Left renal cortex interstitium (tissue), 4 donors: ENCODE data around the gene TMEM175. TPM values are rescaled to one million over a fixed set of nuclear protein-coding genes. Genes with fewer than 3 reads are reported as not detected.

Experiments
- DNase-seq, 4 donors: peaks; one replicate each; pipeline ENCODE4 v3.0.0-alpha.2; 2013; ENCODE audit warnings: low read depth in 4 of 4, low spot score in 2 of 4, missing footprints in 1 of 4
- polyA plus RNA-seq, 4 donors: library from polyadenylated mRNA; unstranded; fragments of 120-200 nt; gene quantifications; one replicate each; pipeline ENCODE4 v1.2.1, GENCODE V29; 2013; ENCODE audit not compliant: insufficient read length in 4 of 4

TMEM175 gene
- polyA plus RNA-seq, 4 donors: 23.1 to 32.3 (median 27.3) TPM

DNA sequence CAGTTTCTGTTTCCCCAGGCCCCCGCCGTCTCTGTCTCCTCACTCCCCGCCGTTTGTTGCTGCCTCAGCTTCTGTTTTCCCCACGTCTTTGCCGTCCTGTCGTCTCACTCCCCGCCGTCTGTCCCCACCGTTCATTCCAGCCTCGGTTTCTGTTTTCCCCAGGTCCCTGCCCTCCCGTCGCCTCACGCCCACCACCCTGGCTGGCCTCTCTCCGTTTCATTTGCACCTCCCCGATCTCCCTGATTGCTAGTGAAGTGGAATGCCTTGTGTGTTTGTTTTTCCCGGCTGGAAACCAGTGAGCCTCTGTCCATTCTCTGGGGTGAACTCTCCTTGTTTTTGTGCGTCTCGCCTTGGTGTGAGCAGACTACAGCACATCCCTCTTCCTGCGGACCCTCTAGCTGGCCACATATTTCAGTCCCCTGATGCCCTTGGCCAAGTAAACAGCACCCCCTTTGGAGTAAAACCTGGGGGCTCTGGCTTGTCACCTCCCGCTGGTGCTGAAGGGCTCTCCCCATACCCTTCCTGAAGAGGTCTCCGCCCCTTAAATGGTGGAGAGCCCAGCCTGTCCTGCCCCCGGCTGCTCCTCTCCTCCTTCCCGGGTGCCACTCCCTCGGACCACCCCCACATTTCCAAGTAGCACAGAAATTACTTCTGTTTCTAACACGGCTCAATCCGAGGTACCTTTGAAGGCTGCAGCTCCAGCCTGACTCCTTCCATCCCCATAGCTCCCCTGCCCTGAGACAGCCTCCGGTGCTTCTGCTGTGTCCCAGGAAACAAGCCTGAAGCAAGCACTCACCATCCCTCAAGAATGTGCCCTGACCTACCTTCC lies 13.2 kb downstream of the TMEM175 start:
- DNase-seq: no peak

DNA sequence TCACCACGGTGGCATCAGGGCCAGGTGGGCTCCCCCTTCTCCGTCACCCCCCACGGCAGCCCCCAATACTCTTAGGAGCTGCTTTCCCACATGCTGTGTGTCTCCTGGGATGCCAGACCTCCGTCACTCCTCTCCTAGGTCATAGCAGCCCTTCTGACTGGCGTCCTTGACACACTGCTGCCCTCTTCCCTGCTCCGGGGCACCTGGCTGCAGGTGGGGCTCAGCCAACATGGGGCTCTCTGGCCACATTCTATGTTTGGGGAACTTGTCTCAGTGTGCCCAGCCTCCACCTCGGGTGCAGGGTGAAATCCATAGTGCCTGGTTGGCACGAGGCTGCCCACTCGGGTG lies 13.8 kb downstream of the TMEM175 start:
- DNase-seq: no peak

DNA sequence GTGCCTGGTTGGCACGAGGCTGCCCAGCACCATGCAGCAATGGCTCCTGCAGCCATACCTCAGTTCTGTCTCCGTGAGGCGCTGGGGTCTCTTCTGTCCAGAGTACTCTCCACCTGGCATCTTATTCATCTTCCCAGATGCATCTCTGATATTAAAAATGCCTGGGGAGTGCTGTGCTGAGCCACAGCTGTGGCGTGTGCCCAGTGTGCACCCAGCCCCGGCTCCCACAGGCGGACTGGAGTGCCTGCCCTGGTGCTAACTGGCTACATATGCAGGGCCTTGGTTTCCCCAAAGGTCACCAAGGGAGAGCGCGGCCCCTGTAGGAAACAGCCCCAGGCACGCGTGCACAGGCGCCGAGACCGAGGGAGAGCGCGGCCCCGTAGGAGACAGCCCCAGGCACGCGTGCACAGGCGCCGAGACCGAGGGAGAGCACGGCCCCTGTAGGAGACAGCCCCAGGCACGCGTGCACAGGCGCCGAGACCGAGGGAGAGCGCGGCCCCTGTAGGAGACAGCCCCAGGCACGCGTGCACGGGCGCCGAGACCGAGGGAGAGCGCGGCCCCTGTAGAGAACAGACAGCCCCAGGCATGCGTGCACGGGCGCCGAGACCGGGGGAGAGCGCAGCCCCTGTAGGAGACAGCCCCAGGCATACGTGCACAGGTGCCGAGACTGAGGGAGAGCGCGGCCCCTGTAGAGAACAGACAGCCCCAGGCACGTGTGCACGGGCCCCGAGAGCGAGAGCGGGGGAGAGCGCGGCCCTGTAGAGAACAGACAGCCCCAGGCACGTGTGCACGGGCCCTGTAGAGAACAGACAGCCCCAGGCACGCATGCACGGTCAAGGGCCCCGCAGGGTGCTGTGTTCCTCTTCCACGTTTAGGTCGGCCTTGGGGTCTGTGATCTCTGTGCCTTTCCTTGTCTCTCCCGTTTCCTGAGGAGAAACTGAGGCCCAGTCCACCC lies 14.5 kb downstream of the TMEM175 start:
- no peak for DNase-seq

DNA sequence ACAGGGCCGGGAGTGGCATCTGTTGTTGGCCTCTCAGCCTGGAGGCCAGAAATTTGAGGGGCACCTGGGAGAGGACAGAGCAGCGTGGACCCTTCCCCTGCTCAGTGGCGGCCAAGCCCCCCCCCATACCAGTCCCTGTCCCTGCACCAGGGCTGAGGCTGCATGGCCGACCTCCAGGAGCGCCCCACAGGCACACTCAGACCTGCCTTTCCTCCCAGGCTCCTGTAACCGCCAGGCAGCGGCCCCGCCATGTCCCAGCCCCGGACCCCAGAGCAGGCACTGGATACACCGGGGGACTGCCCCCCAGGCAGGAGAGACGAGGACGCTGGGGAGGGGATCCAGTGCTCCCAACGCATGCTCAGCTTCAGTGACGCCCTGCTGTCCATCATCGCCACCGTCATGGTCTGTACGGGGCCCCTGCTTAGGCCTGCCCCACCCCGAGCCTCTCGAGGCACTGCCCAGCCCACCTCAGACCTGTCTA lies 15.3 kb downstream of the TMEM175 start:
- DNase-seq: no peak

DNA sequence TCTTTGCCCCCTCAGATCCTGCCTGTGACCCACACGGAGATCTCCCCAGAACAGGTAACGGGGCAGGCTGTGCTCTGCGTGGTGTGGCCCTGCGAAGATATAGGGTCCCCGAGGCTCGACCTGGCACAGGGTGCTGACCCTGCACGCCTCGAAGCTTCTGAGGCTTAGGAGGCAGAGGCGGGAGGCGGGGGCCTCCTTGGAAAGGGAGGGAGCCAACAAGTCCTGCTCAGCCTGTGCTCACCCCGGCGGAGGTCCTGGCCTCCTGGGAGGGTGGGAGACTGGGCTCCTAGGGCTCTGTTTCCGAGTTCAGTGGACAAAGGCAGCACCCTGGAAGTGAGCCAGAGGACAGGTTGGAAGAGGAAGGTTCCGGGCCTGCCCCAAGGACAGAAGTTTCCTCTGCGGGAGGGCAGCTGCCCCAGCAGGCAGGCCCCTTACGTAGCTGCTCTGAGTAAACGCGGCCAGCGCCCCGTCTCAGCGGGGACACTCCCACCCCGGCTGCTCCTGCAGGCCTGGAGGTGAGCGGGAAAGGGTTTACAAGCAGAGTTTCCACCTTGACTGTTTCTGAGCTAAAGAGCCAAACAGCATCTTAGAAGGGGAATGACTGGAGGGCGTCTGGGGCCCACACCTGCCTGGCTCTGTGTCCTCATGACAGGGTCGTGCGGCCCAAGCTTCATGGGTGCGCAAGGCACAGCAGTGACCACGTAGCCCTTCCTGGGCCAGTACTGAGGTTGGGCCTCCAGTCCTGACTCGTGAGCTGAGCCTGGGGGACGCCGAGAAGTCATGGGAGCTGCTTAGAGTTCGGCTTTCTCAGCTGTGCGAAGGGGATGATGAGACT lies 16.1 kb downstream of the TMEM175 start:
- DNase-seq: no peak

DNA sequence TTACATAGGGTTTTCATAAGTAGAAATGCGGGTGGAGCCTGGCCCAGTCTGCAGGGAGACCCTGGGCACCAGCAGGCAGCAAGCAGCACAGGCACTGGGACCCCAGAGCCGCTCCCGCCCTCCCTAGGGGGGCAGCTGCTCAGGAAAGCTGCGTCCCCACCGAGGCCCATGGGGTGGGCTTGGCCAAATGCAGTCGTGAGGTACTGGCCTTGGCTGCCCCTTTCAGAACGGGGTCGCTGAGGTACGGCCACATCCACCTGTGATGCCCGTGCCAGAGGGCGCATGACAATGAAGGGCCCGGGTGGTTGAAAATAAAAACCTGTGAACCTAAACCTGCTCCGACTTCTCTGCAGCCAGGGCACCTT lies 16.7 kb downstream of the TMEM175 start:
- no peak for DNase-seq

DNA sequence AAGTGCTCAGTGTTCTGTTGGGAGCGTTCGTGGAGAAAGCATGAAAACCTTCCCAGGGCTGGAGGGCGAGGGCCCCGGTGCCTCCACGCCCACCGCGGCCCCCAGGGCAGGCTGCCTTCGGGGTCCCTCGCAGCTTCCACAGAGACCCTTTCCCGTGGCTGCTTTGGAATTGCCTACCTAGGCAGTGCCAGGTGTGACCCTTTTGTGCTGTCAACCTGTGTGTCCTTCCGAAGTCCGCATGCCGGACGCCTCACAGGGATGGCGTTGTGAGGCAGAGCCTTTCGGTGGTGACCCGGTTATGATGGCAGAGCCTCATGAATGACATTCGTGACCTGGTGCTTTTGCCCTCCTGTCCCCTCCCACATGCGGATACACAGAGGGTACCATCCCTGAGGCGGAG lies 17.4 kb downstream of the TMEM175 start:
- DNase-seq: no peak

DNA sequence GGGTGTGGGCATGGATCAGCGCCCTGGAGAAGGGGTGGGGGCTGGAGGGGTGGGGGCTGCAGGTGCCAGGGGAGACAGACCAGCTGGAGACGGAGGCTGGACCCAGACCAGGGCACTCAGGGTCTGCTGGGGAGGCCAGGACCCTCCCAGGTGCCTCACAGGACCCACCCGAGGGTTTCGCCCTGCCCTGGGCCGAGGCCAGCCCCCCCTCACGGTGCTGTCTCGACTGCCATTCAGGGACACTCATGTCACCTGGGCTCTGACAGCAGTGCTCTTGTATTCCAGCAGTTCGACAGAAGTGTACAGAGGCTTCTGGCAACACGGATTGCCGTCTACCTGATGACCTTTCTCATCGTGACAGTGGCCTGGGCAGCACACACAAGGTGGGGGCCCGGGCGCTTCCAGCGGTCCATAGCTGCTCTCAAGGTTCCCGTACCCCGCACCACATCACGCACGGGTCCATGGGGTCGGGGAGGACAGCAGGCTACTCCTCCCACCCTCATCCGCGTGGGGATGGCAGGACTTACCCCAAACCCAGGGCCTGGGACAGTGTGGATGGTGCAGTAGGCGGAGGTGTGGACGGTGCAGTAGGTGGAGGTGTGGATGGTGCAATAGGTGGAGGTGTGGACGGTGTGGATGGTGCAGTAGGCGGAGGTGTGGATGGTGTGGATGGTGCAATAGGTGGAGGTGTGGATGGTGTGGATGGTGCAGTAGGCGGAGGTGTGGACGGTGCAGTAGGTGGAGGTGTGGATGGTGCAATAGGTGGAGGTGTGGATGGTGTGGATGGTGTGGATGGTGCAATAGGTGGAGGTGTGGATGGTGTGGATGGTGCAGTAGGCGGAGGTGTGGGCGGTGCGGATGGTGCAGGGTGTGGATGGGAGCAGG lies 18.1 kb downstream of the TMEM175 start:
- no peak for DNase-seq

DNA sequence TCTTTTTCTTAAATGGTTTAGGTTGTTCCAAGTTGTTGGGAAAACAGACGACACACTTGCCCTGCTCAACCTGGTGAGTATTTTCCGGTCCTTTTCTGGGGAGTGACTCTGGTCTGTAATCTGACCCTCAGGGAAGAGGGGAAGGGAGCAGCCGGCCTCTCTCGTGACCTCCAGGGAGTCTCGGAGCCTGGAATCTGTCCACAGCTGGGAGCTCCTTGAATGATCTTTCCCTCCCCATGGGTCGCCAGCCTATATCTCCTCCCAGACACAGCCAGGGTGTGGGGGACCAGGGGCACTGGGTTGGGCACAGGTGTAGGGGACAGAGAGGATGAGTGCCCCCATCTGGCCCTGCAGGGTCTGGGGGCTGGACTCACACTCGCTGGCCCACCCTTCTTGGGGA lies 18.9 kb downstream of the TMEM175 start:
- DNase-seq: no peak

DNA sequence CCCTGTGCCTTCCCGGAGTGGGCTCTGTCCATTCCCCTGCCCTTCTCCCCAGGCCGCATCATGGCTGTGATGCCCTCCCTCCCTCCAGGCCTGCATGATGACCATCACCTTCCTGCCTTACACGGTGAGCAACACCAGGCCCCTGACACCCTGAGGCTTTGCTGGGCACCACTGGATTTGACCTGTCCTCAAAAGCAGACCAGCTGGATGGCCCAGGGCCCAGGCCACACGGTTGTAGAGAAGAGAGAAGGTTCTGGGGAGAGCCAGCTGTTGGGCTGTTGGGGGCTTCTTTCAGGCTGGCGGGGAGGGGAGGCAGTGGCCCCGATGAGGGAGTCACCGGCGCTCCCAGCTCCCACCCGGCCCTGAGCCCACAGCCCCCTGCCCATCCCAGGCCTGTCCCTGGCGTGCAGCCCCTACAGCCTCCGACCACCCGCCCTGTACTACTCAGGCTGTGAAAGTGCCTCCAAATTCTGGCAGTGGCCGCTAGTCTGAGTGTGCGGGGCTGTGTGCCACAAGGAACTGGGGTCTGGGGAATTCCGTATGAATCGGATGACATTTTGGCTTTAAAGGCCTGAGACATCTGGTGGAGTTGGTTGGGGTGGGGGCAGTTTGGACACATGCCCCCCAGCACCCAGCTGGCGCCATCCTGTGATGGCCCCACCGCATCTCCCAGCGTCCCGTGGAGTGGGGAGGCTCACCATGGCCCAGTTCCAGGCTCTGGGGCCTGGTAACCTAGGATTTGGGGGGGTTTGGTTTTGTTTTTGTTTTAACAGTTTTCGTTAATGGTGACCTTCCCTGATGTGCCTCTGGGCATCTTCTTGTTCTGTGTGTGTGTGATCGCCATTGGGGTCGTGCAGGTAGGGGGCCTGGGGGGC lies 19.6 kb downstream of the TMEM175 start:
- DNase-seq: no peak

DNA sequence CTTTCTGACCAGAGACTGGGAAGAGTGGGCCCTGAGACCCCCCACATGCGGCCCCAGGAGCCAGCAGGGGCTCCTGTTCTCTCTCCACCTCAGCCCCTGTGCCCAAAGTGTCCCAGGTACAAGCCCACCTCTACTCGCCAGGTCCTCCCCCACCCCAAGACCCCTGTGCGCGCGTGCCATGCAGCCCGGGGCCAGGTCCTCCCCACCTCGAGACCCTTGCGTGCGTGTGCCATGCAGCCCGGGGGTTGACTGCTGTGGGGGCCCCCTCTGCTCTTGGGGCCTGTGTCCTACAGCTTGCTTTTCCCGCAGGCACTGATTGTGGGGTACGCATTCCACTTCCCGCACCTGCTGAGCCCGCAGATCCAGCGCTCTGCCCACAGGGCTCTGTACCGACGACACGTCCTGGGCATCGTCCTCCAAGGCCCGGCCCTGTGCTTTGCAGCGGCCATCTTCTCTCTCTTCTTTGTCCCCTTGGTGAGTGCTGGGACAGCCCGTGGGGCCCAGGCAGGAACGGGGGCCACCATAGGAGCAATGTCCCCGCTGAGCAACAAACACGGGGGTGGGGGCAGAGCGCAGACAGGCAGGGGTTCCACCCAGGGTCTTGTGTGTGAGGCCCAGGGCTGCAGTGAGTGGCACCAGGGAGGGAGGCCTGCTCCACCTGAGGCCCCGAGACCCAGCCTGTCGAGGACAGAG lies 20.8 kb downstream of the TMEM175 start:
- no peak for DNase-seq

DNA sequence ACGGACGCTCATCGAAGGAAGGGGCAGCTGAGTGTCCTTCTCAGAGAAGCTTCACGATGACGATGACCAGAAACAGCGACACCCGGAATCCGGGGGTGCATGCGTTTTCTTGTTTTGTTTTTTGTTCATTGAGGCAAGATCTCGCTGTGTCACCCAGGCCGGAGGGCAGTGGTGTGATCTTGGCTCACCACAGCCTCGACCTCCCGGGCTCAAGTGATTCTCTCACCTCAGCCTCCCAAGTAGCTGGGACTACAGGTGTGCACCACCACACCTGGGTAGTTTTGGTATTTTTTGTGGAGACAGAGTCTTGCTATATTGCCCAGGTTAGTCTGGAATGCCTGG lies 21.3 kb downstream of the TMEM175 start:
- DNase-seq: no peak

DNA sequence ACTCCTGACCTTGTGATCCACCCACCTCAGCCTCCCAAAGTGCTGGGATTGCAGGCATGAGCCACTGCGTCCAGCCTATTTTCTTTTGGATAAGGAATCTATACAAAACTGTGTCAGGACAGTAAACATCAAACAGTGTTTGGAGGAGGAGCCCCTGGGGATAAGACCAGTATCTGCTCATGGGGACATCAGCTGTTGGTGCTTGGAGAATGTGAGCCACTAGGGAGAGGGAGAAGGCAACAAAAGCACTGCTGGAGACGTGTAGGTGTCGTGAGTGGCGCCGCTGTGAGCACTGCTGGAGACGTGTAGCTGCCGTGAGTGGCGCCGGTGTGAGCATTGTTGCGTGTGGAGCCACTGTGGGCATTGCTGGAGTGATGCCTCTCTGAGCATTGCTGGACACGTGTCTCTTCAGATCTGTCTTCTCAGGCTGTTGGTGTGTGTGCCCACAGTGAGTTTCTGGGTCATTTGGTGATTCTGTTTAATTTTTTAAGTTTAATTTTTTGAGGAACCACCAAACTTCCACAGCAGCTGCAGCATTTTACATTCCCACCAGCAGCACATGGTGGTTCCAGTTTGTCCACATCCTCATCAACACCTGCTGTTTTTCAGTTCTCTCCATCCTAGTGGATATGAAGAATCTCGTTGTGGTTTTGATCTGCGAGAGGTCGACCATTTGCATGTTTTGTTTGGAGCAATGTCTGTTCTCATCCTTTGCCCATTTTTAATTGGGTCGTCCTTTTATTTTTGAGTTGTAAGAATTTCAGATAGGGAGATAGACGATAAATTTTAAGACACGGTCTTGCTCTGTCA lies 22.2 kb downstream of the TMEM175 start:
- no peak for DNase-seq

DNA sequence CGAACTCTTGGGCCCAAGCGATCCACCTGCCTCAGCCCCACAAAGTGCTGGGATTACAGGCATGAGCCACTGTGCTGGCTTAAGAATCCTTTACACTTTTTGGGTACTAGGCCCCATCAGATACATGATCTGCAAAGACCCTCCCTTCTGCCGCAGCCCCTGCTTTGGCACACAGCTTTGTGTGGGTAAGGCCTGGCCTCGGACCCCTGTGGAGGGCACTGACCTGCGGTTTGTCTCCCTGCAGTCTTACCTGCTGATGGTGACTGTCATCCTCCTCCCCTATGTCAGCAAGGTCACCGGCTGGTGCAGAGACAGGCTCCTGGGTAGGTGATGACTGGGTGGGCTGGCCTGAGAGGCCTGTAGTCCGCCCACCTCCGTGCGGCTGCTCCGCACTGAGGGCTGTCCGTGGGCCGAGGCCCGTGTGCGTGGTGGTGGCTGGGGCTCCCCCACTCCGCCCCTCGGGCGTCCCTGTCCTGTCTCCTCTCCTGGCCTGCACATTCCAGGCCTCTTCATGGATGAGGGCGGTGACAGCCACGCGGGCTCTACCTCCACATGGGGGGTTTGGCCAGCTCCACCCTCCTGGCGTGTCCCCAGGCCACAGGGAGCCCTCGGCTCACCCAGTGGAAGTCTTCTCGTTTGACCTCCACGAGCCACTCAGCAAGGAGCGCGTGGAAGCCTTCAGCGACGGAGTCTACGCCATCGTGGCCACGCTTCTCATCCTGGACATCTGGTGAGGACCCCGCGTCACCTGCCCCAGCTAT lies 23.1 kb downstream of the TMEM175 start:
- DNase-seq: no peak

DNA sequence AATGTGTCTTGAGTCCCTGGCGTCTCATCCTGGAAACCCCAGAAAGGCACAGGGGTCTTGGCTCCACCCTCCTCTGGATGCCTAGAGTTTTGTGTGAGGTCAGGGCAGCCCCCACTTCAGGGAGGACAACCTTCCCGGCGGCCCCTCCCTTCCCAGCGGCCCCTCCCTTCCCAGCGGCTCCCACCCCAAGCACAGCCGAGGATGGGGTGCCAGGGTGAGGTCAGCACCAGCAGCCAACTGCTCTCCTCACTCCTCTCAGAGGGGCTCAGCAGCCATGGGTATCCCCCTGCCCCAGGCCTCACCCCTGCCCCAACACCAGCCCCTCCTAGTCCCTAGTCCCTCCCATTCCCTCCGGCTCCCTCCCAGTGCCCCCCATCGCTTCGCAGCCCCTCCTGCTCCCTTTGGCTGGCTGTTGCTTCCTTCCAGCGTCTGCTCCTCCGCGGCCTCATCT lies 23.7 kb downstream of the TMEM175 start:
- DNase-seq: no peak

DNA sequence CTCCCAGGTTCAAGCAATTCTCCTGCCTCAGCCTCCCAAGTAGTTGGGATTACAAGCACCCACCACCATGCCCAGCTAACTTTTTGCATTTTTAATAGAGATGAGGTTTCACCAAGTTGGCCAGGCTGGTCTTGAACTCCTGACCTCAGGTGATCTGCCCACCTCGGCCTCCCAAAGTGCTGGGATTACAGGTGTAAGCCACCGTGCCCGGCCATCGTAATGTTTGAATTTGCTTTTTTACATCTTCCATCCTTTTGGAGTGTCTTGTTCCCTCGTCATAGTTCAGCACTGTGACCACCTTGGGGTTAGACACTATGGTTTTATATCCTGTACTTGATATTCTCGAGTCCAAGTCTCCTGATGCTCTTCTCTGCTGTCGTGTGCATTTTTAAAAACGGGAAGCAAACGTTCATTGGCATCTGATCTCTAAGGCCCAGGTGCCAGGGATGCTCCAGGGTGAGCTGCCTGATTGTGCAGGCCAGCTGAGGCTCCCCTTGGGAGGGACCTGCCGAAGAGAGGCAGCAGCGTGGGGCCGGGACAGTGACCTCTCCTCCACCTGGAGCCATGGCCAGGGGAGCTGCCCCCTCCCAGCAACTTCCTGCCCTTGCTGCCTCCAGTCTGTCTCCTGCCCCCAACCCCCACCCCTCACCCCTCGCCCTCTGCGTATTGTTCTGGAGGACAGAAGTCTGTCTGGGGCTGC lies 24.4 kb downstream of the TMEM175 start:
- no peak for DNase-seq
